Measurements from ENCODE around the gene FRMPD2.
"Not testable (repeated sequence)": the region's sequence is repeated elsewhere in the genome, so short reads cannot be mapped to it uniquely, and the experiment has no call there.

The FRMPD2 gene

DNA sequence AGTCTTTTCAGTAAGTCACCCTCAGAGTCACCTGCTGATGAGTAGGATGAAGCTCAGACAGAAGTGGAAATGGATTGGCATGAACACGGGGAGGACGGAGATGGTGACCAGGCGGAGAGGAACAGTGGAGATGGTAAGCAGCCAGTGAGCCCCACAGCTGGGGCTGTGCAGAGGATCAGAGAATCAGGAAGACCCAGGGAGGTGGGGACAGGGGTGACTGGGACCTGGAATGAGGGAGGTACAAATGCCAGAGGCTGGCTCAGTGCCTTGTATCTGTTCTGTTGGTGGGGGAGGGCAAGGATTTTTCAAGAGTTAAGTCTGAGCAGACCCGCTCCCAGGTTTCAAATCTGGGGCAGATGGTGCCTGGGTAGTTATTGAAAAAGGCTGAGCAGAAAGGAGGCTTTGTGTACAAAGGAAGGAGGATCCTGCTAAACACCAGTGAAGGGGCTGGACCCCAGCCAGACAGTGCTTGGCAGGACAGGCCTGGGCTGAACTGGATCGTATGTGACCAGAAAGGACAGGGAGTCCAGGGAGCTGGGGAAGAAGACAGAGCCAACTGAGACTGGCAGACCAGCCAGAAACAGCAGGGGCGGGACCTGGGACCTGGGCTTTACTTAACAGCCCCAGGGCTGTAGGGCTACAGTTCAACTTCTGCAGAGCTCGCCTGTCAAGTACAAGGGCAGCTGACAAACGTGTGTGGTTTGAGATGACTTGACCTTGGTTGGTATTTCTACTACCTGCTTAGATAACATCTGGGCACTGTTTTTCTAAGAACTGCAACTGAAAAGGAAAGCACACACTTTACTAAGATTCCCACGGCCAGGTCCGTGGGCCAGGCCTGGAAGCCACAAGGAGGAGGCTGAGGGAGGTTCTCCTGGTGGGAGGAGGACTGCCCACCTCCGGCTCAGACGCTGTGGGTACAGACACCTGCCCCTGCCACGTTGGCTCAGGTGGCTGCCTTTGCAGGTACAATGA lies 13.2 kb upstream of the FRMPD2 start:
- DNase-seq (ENCODE audit: low read depth) = no peak

DNA sequence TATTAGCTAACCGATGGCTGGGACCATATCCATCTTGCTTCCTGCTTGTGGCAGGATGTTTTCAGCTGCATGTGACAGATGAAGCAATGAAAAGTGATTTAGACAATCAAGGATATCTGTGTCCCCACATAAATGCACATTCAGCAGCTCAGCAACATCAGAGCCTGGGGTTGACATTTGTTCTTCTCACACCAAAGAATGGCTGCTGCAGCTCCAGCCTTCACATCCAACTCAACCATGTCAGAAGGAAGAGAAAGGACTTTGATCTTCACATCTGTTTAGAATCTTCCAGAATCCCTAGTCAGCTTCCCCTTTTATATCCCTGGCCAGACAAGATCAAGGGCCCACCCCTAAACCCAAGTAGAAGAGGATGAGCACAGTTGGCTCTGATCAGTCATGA lies 11.9 kb upstream of the FRMPD2 start:
- DNase-seq (ENCODE audit: low read depth) = no peak

DNA sequence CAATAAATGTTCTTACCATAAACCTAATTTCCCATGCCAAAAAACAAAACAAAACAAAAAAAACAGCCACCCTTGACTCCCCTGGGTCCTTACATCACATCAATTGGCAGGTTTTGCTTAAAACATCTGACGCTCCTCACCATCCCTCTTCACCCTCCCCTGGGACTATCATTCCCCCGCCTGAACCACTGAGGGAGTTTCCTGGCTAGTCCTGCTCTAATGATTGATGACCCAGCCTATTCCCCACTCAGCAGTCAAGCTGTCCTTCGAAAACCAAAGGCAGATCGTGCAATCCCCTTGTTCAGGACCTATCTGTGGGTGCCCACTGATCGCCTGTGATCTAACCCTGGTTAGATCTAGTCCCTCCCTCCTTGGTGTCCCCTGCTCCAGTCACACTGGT lies 11.2 kb upstream of the FRMPD2 start:
- DNase-seq (ENCODE audit: low read depth) = no peak

DNA sequence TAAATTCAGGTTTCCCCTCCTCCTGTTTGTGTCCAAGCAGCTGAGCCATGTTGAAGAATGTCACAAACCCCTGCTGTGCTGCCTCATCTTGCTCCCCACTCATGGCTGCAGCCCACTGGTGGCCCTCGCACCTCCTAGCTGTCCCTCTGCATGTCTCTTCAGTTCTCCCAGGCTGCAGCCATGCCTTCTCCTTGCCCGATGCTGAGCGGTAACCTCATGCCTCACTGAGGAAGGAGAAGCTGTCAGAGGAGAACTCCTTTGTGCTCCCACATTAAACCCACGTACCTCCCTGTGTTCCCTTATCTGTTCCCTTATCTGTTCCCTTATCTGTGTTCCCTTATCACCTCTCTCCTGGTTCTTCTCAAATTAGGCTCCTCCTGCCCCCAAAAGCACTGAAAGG lies 10.3 kb upstream of the FRMPD2 start:
- DNase-seq (ENCODE audit: low read depth) = no peak

DNA sequence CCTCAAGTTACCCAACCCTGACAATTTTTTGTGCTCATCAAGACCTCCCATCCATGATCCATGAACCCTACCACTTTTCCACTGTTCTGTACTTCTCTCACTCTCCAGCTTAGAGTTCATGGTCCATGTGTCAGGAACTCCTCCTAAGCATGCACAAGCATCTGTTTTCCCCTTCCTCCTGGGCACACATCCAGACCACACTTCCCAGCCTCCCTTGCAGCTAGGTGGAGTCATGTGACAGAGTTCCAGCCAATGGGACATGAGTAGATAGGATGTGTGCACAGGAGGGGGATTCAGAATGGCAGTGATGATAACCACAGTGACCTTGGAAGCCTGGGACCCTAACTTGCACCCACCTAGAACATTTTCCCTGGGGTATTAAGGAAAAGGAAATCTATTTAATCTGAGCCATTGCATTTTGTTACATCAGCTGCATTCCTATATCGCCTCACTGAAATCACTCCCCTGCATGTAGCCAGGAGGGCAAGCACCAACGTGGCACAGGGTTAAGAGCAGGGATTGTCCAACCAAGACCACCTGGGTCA lies 9.6 kb upstream of the FRMPD2 start:
- DNase-seq (ENCODE audit: low read depth) = peak; percentile 3

DNA sequence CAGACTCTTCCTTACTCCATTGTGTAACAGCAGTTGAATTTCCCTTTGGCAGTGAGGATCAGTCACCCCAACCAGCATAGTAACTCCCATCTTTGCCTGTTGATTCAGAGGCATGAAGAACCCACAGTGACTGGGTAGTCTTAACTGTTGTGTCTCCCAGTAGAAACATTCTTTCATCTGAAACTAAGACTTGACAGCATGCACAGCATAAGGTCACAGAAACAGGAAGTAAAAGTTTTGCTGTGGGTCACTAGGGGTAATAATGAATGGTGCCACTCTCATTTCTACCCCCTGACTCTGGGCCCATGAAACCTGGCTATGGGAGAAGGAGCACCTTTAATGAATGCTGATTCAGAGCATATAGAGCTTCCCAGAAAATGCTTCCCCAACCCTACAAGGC lies 8.3 kb upstream of the FRMPD2 start:
- no peak for DNase-seq (ENCODE audit: low read depth)

DNA sequence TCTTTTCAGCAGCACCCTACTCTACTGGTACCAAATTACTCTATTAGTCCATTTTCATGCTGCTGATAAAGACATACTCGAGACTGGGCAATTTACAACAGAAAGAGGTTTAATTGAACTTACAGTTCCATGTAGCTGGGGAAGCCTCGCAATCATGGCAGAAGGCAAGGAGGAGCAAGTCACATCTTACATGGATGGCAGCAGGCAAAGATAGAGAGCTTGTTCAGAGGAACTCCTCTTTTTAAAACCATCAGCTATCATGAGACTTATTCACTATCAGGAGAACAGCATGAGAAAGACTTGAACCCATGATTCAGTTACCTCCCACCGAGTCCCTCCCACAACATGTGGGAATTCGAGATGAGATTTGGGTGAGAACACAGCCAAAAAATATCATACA lies 7.2 kb upstream of the FRMPD2 start:
- DNase-seq (ENCODE audit: low read depth) = not testable (repeated sequence)

DNA sequence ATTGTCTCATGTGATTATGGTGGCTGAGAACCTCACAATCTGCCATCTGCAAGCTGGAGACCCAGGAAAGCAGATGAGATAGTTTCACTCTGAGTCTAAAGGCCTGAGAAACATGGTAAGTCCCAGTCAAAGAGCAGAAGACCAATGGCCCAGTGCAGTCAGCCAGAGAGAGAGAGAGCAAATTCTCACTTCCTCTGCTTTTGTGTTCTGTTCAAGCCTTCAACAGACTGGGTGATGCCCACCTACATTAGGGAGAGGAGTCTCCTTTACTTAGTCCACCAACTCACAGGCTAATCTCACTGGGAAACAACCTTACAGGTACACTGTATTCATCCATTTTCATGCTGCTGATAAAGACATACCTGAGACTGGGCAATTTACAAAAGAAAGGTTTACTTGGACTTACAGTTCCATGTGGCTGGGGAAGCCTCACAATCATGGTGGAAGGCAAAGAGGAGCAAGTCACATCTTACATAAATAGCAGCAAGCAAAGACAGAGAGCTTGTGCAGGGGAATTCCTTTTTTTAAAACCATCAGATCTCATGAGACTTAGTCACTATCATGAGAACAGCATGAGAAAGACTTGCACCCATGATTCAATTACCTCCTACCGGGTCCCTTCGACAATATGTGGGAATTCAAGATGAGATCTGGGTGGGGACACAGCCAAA lies 4.7 kb upstream of the FRMPD2 start:
- no peak for DNase-seq (ENCODE audit: low read depth)

DNA sequence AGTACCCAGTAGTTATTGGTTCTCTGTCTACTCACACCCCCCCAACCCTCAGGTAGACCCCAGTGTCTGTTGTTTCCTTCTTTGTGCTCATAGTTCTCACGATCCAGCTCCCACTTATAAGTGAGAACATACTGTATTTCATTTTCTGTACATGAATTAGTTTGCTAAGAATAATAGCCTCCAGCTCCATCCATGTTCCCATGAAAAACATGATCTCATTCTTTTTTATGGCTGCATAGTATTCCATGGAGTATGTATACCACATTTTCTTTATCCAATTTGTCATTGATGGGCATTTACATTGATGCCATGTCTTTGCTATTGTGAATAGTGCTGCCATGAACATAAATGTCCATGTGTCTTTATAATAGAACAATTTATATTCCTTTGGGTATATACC lies 2.6 kb upstream of the FRMPD2 start:
- no peak for DNase-seq (ENCODE audit: low read depth)

DNA sequence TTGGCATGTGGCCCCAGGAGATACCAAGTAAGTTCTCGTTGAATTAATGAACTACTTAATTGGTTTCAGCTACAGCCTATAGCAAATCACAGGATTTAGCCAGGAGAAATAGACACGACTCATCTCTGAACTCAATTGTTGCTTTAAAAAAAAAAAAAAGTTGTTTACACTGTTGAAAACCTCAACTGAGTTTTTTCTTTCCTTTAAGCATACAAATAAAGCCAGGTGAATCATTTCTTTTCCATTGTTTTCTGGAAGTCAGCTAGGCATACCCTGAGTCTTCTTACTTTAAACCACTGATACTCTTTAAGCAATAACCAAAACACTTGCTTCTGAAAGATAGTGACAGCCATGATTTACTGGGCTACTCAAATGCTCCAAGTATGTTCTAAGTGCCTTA lies 755 bp downstream of the FRMPD2 start:
- DNase-seq (ENCODE audit: low read depth) = no peak

DNA sequence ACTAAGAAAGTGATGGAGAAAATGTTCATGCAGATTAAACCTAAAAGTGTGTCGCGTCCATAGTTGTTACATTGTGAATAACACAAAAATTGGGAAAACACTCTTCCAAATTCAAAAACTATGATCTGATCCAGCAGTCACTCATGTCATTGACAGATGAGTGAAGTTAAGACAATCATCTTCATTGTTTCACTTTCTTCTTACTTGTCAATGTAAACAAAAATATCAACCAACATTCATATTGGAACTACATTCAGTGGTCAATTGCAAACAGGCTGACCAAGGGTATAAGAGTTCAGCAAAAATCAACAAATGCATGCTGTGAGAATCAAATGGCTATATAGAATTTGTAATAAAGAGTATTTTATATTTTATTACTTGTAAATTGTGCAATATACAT lies 1.8 kb downstream of the FRMPD2 start:
- DNase-seq (ENCODE audit: low read depth) = no peak

DNA sequence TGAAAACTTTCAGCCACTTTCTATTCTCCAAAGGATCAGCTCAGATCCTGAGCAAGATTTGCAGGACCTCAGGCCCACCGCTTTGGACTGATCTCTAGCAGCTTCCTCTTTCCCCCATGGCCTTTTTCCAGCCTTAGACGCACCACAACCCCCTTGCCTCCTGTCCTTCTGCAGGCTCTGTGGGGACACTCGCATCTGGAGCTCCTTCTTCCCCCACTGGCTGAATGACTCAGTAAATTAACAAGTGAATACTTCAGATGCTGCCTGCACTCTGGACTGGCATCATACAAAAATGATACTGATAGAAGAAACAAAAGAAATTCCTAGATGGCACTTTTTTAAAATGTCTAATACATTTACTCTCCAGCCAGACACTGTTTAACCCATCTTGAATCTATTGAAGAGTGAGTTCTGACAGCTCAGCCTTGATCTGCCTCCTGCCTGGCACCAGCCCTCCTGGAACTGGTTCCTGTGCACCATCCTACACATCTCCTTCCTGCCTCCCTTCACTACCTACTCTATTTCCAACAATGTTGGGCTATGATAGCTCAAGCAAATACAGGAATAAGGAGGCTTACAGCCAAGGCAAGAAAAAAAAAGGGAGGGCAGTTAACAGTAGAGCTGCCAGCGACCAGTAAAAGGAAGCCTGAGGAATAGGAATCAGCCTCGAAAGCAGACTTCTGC lies 3.3 kb downstream of the FRMPD2 start:
- DNase-seq (ENCODE audit: low read depth) = no peak

DNA sequence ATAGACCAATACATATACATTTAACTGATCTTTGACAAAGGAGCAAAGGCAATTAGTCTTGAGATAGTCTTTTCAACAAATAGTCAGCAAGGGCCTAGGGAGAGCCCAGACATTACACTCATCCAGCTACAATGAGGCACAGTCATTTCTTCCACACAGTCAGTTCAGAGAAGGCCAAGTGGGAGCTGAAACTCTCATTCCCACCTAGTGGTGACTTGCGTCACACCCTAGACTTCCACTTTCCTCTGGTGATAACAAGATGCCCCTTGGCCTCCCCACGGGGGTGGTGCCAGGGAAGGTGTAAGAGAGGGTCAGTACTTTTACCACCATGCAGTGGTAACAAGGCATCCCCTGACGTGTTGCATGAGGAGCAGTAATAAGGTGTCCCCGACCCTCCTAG lies 8.0 kb downstream of the FRMPD2 start:
- no peak for DNase-seq (ENCODE audit: low read depth)

DNA sequence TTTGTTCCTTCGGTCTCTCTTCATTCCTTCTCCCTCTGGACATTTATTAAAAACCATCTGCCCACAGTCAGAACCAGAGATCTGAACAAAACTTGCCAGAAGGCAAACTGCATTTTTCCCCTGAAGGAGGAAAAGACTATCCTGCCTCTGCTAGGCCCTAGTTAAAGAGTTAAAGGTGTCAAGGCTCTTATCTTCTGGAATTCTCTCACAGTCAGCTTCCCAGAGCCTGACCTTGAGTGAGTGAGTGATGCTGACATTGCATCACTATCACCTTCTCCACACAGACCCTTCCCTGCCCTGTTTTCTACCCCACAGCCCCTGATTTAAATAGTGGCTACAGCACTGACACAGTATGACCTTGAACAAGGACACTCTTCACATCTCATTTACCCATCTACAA lies 16.4 kb downstream of the FRMPD2 start:
- DNase-seq (ENCODE audit: low read depth) = no peak

DNA sequence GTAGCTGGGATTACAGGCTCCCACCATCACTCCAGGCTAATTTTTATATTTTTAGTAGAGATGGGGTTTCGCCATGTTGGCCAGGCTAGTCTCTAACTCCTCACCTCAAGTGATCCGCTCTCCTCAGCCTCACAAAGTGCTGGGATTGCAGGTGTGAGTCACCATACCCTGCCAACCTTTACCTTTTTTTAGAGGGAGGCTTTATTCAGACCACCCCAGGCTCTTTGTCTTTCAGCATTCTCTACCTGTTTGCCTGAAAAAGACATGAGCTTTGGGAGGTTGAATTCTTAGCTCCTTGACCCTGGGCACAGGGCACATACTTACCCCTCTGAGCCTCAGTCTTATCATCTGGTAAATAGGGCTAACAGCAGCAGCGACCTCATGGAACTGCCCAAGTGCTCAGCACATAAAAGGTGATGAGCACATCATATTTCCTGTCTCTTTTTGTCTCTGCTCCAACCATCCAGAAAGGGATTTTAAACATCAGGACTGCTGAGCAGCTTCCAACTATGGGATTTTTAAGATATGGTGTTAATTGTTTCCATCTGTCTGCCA lies 17.0 kb downstream of the FRMPD2 start:
- peak; percentile 7 for DNase-seq (ENCODE audit: low read depth)

DNA sequence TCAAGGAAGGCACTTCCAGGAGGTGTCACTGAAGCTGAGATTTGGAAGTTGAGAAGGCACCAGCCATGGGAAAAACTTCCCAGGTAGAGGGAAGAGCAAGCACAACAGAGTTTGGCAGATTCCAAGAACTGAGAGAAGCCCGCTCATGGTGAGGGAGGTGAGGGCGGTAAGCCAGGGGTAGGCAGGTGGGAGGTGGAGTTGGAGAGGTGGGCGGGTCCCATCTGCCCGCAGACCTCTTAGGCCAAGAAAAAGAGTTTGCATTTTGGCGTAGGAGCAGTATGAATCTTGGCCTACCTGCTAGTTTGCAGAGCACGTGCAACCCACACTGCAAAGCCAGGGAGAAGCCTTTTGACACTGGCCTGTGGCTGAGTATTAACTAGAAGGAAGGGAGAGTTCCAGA lies 18.8 kb downstream of the FRMPD2 start:
- no peak for DNase-seq (ENCODE audit: low read depth)

DNA sequence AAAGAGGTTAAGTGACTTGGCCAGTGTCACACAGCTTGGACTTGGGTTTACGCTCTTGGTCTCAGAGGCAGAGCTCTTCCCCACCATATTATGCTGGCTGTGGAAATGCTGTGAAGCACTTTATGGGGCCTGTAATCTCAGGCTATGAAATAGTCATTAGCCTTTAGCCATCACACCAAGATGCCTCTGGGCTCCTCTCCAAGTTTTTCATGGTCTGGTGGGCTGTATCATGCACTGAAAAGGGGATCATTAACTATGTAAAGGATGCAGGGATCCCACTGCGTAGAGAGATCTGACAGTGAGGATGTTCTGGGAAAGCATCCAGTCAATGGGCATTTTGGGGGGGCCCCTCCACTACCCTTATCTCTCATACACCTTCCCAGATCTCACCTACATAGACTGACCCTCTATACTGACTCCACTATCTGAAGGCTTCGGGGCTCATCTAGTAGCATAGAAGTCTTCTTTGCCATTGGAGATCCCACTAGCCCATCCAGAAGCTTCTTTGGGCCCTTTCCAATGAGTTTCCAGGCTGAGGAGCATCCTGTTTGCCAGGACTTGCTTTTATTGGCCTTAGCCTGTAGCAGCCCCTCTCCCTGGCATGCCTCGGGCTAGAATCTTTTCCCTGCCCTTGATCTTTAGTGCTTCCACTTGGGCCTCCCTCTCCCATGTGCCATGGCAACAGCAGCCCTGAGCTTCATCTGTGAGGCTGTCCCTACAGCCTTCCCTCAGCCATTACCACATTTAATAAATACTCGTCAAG lies 19.6 kb downstream of the FRMPD2 start:
- no peak for DNase-seq (ENCODE audit: low read depth)

DNA sequence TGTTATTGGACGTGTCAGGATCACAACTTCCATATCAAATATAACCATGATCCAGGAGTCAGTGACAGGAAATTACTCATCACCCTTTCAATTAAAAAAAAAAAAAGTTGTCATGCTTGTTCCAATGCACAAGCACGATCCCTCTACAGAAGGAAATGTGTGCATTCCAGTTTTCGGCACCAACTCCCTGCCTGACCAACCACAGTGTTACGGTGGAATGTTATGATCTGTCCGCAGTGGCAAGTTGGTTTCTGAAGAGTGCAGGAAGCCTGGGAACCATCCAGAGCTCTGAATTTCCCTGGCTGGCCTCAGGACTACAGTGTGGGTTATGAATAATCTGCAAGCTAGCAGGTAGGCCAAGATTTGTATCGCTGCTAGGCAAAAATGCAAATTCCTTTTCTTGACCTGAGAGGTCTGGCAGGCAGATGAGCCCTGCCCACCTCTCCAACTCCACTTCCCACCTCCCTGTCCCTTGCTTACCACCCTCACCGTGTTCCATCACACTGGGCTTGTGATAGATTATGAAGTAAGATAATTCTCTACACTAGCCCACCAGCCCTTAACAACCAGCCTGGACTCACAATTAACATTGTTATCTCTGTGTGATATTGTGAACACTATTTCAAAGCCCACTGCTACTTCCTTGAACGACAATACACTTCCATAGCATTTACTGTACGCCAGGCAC lies 20.4 kb downstream of the FRMPD2 start:
- peak; percentile 93 for DNase-seq (ENCODE audit: low read depth)

DNA sequence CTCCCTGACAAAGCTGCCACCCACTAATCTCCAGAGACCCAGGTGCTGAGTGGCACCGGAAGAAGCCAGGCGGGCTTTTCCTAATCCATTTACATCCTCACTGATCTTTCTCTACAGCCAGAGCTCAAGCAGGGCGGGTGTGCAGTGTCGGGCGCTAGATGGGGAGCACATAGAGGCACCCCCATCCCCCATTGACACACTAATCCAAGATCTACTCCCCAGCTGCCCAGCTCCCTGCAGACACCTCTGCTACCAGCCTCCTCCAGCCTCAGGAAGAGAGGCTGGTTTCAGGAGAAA lies 22.2 kb downstream of the FRMPD2 start:
- DNase-seq (ENCODE audit: low read depth) = no peak

DNA sequence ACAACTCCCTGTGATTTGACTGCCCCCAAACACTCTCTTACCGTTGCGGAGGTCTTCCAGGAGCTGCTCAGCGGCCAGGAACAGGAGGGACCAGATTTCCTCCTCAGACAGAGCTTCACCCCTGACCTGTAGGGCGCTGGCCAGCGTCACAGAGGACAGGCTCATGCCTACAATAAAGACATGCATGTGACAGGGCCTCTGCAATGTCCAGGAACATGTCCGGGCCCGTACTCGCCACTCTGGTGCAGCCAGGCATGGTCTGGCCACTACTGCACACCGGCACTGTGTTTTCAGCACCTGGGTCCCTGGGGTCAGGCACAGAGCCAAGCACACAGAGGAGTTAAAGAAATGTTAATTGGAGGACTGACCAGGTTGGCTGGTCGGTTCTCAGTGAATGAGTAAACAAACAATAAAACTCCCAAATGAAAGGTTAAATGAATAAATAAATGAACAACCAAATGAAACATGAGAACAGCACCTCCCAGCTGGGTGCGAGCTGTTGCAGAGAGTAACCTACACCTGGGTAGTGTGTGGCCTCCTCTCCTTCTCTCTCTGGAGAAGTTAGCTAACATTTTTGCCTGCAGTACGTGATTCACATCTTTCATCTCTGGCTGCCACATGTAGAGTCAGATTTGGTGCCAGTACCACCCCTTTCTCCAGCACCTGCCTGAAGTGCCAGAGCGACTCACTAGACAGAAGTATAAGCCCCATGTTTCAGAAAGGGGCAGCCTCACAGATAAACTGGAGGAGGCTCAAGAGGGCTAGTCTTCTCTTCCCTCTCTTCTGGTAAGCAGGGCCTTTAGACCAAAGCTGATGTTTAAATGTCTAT lies 22.8 kb downstream of the FRMPD2 start:
- DNase-seq (ENCODE audit: low read depth) = no peak
